GM21529 (cell line): ENCODE measurements around the gene ARHGAP15.

Experiments used
- ATAC-seq: cut with Tn5 transposase; IDR thresholded peaks from one replicate; pipeline ENCODE4 v1.9.1; 2021; ENCODE audit not compliant: unreplicated experiment

Gene ARHGAP15

GRCh38 chr2:143477714-143478443 lies 348.7 kb downstream of the ARHGAP15 start:
- peak; percentile 67 for ATAC-seq

- no peak for ATAC-seq
These were observed 350.9 kb downstream of the ARHGAP15 start for GRCh38 chr2:143480086-143480485.

GRCh38 chr2:143480601-143481236 lies 351.5 kb downstream of the ARHGAP15 start:
- no peak for ATAC-seq

- no peak for ATAC-seq
These were observed 352.0 kb downstream of the ARHGAP15 start for GRCh38 chr2:143481237-143481623.

GRCh38 chr2:143481733-143482132 lies 352.5 kb downstream of the ARHGAP15 start:
- ATAC-seq = no peak

GRCh38 chr2:143482316-143482715 lies 353.1 kb downstream of the ARHGAP15 start:
- no peak for ATAC-seq

- no peak for ATAC-seq
These were observed 353.6 kb downstream of the ARHGAP15 start for GRCh38 chr2:143482771-143483170.

GRCh38 chr2:143486976-143487375 lies 357.8 kb downstream of the ARHGAP15 start:
- no peak for ATAC-seq

- no peak for ATAC-seq
These were observed 359.9 kb downstream of the ARHGAP15 start for GRCh38 chr2:143489145-143489544.

GRCh38 chr2:143491131-143491530 lies 361.9 kb downstream of the ARHGAP15 start:
- ATAC-seq = no peak

GRCh38 chr2:143493339-143493738 lies 364.1 kb downstream of the ARHGAP15 start:
- ATAC-seq = no peak

GRCh38 chr2:143497726-143498125 lies 368.5 kb downstream of the ARHGAP15 start:
- ATAC-seq = no peak

GRCh38 chr2:143498496-143498895 lies 369.3 kb downstream of the ARHGAP15 start:
- no peak for ATAC-seq

GRCh38 chr2:143499061-143499460 lies 369.8 kb downstream of the ARHGAP15 start:
- ATAC-seq = no peak

- ATAC-seq = no peak
These were observed 372.0 kb downstream of the ARHGAP15 start for GRCh38 chr2:143501106-143501676.

GRCh38 chr2:143503280-143503679 lies 374.1 kb downstream of the ARHGAP15 start:
- no peak for ATAC-seq

- no peak for ATAC-seq
These were observed 375.2 kb downstream of the ARHGAP15 start for GRCh38 chr2:143504397-143504796.

- ATAC-seq = no peak
These were observed 376.3 kb downstream of the ARHGAP15 start for GRCh38 chr2:143505542-143505941.

GRCh38 chr2:143513081-143513480 lies 383.9 kb downstream of the ARHGAP15 start:
- ATAC-seq = peak; percentile 85

- no peak for ATAC-seq
These were observed 385.2 kb downstream of the ARHGAP15 start for GRCh38 chr2:143514413-143514812.

GRCh38 chr2:143515318-143515717 lies 386.1 kb downstream of the ARHGAP15 start:
- ATAC-seq = no peak

- ATAC-seq = no peak
These were observed 390.3 kb downstream of the ARHGAP15 start for GRCh38 chr2:143519521-143519920.
